Activated CD8-positive, alpha-beta T cell treated with anti-CD3 and anti-CD28 coated beads for 36 hours (primary cell): Measurements from ENCODE around the gene TCF4. TPM values are rescaled to one million over a fixed set of nuclear protein-coding genes. Genes with fewer than 3 reads are reported as not detected.

Experiments
- ATAC-seq: fragments of 200-7000 bp; cut with Tn5 transposase; one replicate; pipeline ENCODE4 v1.10.0; 2021; ENCODE audit warnings: mild to moderate bottlenecking, moderate library complexity
- CTCF ChIA-PET: fragments of 350-600 bp; sonication (Branson Sonifier 250); formaldehyde crosslinking; loops from one replicate; lab custom pipeline; 2021; ENCODE audit warnings: antibody characterized with exemption; lab: Charles Lee
- POLR2A ChIA-PET: fragments of 350-600 bp; sonication (Branson Sonifier 250); formaldehyde crosslinking; loops from one replicate; lab custom pipeline; 2021; ENCODE audit warnings: antibody characterized with exemption; lab: Charles Lee
- DNase-seq: peaks from one replicate; pipeline ENCODE4 v3.0.0-alpha.2; 2020
- H3K27ac Mint-ChIP-seq: one replicate; pipeline ENCODE4 v1.8.0; 2021; ENCODE audit warnings: mild to moderate bottlenecking, mixed read lengths
- H3K27me3 Mint-ChIP-seq: one replicate; pipeline ENCODE4 v1.8.0; 2021; ENCODE audit warnings: mixed read lengths
- H3K36me3 Mint-ChIP-seq: one replicate; pipeline ENCODE4 v1.8.0; 2021; ENCODE audit warnings: low read depth, mixed read lengths
- H3K4me1 Mint-ChIP-seq: one replicate; pipeline ENCODE4 v1.8.0; 2021; ENCODE audit warnings: low read depth, mixed read lengths
- H3K4me3 Mint-ChIP-seq: one replicate; pipeline ENCODE4 v1.8.0; 2021; ENCODE audit warnings: mild to moderate bottlenecking, moderate library complexity, mixed read lengths
- H3K9me3 Mint-ChIP-seq: one replicate; pipeline ENCODE4 v1.8.0; 2021; ENCODE audit warnings: mixed read lengths
- intact Hi-C: fragments of 100-400 bp; cut with micrococcal nuclease; formaldehyde crosslinking; loops from one replicate; pipeline ENCODE4 v1.10.0; 2022
- total RNA-seq, 2 experiments: library from RNA; stranded (reverse); gene quantifications; one replicate each; pipeline ENCODE4 v1.2.3, GENCODE V29; 2021
- TF ChIP-seq, protein P1 (sequence below): fragments of 200-600 bp; IDR thresholded peaks from one replicate; pipeline ENCODE4 v1.8.0; 2022; ENCODE audit warnings: antibody characterized with exemption, mild to moderate bottlenecking

Gene TCF4
- total RNA-seq, 2 experiments from 2014 or later = 1.2 to 1.4 TPM

DNA sequence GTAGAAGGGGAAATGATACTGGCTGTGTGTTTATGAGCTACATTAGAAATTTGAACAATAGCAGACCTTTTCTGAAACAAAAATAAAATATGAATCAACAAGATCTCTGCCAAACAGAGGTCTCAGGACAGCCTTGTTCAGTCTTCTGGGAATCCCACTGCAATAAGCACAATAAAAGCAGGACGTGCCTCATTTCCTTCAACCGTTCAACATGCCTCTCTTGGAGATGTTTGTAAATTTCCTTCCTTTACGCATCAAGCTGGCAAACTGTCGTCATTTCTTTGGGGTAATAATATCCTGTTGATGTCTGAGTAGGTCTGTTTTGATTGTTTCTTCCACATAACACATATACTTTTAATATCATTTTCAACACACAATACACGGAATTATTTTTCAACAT, 77.2 kb downstream of the TCF4 start:
- no peaks in the 10 kb centered on the region for H3K36me3 Mint-ChIP-seq
- intact Hi-C loops = no loop called here
- no peak overlapping the region for H3K27ac Mint-ChIP-seq
- no peak overlapping the region for H3K4me3 Mint-ChIP-seq
- DNase-seq = no peak
- H3K9me3 Mint-ChIP-seq = no peaks in the 10 kb centered on the region
- ATAC-seq = no peak
- no peaks in the 10 kb centered on the region for H3K27me3 Mint-ChIP-seq
- ChIA-PET CTCF (interaction anchor here (1.0 kb wide), 1 partner anchor 95 kb away, joined by 3 read pairs; no protein-coding TSS in a partner anchor), POLR2A (no interaction called here)
- peaks cover 8% of the 10 kb centered on the region for H3K4me1 Mint-ChIP-seq
- TF ChIP-seq, protein P1, sequence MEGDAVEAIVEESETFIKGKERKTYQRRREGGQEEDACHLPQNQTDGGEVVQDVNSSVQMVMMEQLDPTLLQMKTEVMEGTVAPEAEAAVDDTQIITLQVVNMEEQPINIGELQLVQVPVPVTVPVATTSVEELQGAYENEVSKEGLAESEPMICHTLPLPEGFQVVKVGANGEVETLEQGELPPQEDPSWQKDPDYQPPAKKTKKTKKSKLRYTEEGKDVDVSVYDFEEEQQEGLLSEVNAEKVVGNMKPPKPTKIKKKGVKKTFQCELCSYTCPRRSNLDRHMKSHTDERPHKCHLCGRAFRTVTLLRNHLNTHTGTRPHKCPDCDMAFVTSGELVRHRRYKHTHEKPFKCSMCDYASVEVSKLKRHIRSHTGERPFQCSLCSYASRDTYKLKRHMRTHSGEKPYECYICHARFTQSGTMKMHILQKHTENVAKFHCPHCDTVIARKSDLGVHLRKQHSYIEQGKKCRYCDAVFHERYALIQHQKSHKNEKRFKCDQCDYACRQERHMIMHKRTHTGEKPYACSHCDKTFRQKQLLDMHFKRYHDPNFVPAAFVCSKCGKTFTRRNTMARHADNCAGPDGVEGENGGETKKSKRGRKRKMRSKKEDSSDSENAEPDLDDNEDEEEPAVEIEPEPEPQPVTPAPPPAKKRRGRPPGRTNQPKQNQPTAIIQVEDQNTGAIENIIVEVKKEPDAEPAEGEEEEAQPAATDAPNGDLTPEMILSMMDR = no peak

DNA sequence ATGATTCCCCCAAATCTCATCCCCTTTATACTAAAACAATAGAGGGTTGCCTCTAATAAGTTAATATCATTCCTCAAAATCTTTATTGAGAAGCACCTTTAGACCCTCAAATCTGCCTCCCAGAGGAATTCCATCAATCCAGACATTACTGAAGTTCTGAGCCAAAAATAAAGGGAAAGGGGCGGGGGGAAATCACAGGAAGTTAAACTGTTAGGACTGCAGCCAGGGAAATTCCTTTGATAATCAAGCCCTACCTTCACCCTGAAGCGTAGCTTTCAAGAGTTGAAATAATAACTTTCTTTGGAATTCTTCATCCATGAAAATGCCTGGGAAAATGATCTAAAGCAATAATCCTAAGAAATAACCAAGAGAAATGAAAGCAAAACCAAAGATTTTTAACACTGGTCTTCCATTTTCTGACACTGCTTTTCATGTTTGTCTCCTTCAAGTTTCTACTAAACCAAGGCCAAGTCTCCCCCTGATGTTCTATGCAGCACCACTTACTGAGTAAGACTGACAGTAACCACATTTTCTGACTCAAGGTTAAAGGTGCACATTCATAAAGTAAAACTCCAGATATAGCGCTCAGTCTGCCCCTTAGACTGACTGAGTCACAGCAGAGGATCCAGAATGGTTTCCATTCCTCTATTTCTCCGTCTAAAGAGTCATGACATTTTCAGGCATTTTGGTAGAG, 78.2 kb downstream of the TCF4 start:
- ATAC-seq (peak; percentile 77), DNase-seq (no peak)
- Mint-ChIP-seq H3K27me3 (no peaks in the 10 kb centered on the region), H3K4me1 (peaks cover 8% of the 10 kb centered on the region), H3K9me3 (no peaks in the 10 kb centered on the region), H3K36me3 (no peaks in the 10 kb centered on the region), H3K4me3 (no peak overlapping the region), H3K27ac (no peak overlapping the region)
- CTCF ChIA-PET = interaction anchor here (1.0 kb wide), 1 partner anchor 94 kb away, joined by 3 read pairs; no protein-coding TSS in a partner anchor
- POLR2A ChIA-PET = no interaction called here
- TF ChIP-seq, protein P1 = no peak
- intact Hi-C loops = no loop called here

GRCh38 chr18:55508651-55509050, 79.3 kb downstream of the TCF4 start:
- Mint-ChIP-seq H3K36me3 (no peaks in the 10 kb centered on the region), H3K4me1 (peaks cover 8% of the 10 kb centered on the region), H3K4me3 (no peak overlapping the region), H3K27me3 (no peaks in the 10 kb centered on the region), H3K27ac (no peak overlapping the region), H3K9me3 (no peaks in the 10 kb centered on the region)
- no peak for ATAC-seq
- ChIA-PET POLR2A (no interaction called here), CTCF (no interaction called here)
- DNase-seq = no peak
- intact Hi-C loops = no loop called here
- TF ChIP-seq, protein P1 = no peak

GRCh38 chr18:55506074-55506473, 81.9 kb downstream of the TCF4 start:
- TF ChIP-seq, protein P1 = no peak
- Mint-ChIP-seq H3K9me3 (no peaks in the 10 kb centered on the region), H3K27me3 (peaks cover 5% of the 10 kb centered on the region), H3K27ac (no peak overlapping the region), H3K4me3 (no peak overlapping the region), H3K36me3 (no peaks in the 10 kb centered on the region), H3K4me1 (peaks cover 12% of the 10 kb centered on the region)
- ChIA-PET POLR2A (no interaction called here), CTCF (no interaction called here)
- no peak for DNase-seq
- intact Hi-C loops = no loop called here
- no peak for ATAC-seq

DNA sequence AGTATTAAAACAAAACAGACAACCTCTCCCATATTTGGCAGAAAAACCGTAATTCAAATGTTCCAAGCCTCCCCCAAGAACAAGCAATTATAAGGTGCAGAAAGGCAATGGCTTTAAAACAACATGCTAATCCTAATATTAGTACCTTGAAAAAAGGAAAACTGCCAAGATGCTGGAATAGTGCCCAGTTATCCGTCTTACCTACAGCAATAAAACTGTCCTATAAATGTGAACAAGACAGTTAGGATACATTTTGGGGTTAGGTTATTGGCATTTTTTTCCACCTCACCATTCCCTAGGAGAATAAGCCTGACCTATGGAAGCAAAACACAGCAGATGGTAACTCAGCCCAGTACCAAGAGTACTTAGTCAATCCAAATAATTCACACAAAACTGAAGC, 83.2 kb downstream of the TCF4 start:
- Mint-ChIP-seq H3K27me3 (peaks cover 5% of the 10 kb centered on the region), H3K36me3 (no peaks in the 10 kb centered on the region), H3K4me3 (no peak overlapping the region), H3K4me1 (peaks cover 9% of the 10 kb centered on the region), H3K27ac (no peak overlapping the region), H3K9me3 (no peaks in the 10 kb centered on the region)
- ChIA-PET CTCF (no interaction called here), POLR2A (no interaction called here)
- TF ChIP-seq, protein P1 = no peak
- ATAC-seq (no peak), DNase-seq (no peak)
- intact Hi-C loops = no loop called here
